ENCODE data around the gene NCKAP5.

NCKAP5 gene

GRCh38 chr2:133389569-133389968 is 178.7 kb downstream of the NCKAP5 start:
- TF ChIP-seq SIN3A (IDR thresholded peaks at IDR 0.05; ENCODE audit: borderline replicate concordance, insufficient read depth, low read length) (no peak), POLR2AphosphoS5 (IDR thresholded peaks at IDR 0.05; ENCODE audit: low read depth, low read length) (no peak), FOXP2 (optimal IDR thresholded peaks at IDR 0.05; ENCODE audit: borderline replicate concordance, extremely low read depth, extremely low read length, insufficient read depth) (no peak), REST (IDR thresholded peaks at IDR 0.05; ENCODE audit: insufficient read depth in 1 of 2, low read depth in 2 of 2, low read length in 2 of 2) (no peak), TAF1 (IDR thresholded peaks at IDR 0.05; ENCODE audit: borderline replicate concordance, insufficient read depth, low read length) (no peak)

- TF ChIP-seq TAF1 (IDR thresholded peaks at IDR 0.05; ENCODE audit: borderline replicate concordance, insufficient read depth, low read length): no peak
- TF ChIP-seq FOXP2 (optimal IDR thresholded peaks at IDR 0.05; ENCODE audit: borderline replicate concordance, extremely low read depth, extremely low read length, insufficient read depth): no peak
- TF ChIP-seq POLR2AphosphoS5 (IDR thresholded peaks at IDR 0.05; ENCODE audit: low read depth, low read length): no peak
- no peak for TF ChIP-seq REST (IDR thresholded peaks at IDR 0.05; ENCODE audit: insufficient read depth in 1 of 2, low read depth in 2 of 2, low read length in 2 of 2)
- no peak for TF ChIP-seq SIN3A (IDR thresholded peaks at IDR 0.05; ENCODE audit: borderline replicate concordance, insufficient read depth, low read length)
Observed at GRCh38 chr2:133382566-133382965, 185.7 kb downstream of the NCKAP5 start.

- no peak for TF ChIP-seq TAF1 (IDR thresholded peaks at IDR 0.05; ENCODE audit: borderline replicate concordance, insufficient read depth, low read length)
- no peak for TF ChIP-seq SIN3A (IDR thresholded peaks at IDR 0.05; ENCODE audit: borderline replicate concordance, insufficient read depth, low read length)
- TF ChIP-seq POLR2AphosphoS5 (IDR thresholded peaks at IDR 0.05; ENCODE audit: low read depth, low read length): no peak
- no peak for TF ChIP-seq REST (IDR thresholded peaks at IDR 0.05; ENCODE audit: insufficient read depth in 1 of 2, low read depth in 2 of 2, low read length in 2 of 2)
- TF ChIP-seq FOXP2 (optimal IDR thresholded peaks at IDR 0.05; ENCODE audit: borderline replicate concordance, extremely low read depth, extremely low read length, insufficient read depth): no peak
Observed at GRCh38 chr2:133380991-133381390, 187.3 kb downstream of the NCKAP5 start.

- TF ChIP-seq SIN3A (IDR thresholded peaks at IDR 0.05; ENCODE audit: borderline replicate concordance, insufficient read depth, low read length) (no peak), POLR2AphosphoS5 (IDR thresholded peaks at IDR 0.05; ENCODE audit: low read depth, low read length) (no peak), FOXP2 (optimal IDR thresholded peaks at IDR 0.05; ENCODE audit: borderline replicate concordance, extremely low read depth, extremely low read length, insufficient read depth) (no peak), TAF1 (IDR thresholded peaks at IDR 0.05; ENCODE audit: borderline replicate concordance, insufficient read depth, low read length) (no peak), REST (IDR thresholded peaks at IDR 0.05; ENCODE audit: insufficient read depth in 1 of 2, low read depth in 2 of 2, low read length in 2 of 2) (no peak)
Observed at GRCh38 chr2:133378928-133379549, 189.2 kb downstream of the NCKAP5 start.

All from PFSK-1 (cell line).